OCI-LY7 (cell line): Measurements from ENCODE around the gene TFPT. TPM values are rescaled to one million over a fixed set of nuclear protein-coding genes. Genes with fewer than 3 reads are reported as not detected.

Experiments
- BruUV-seq: library from RNA; stranded (reverse); fragments of 400-500 nt; replicated peaks from 2 replicates; lab custom pipeline; 2021; lab: Mats Ljungman, UMichigan
- CTCF ChIA-PET: fragments of 300-600 bp; sonication (Branson Sonifier 250); formaldehyde crosslinking; loops from one replicate; lab custom pipeline; 2022; ENCODE audit warnings: antibody characterized with exemption; ENCODE audit not compliant: unreplicated experiment; lab: Charles Lee
- POLR2A ChIA-PET: fragments of 300-600 bp; sonication (Branson Sonifier 250); formaldehyde crosslinking; loops from one replicate; lab custom pipeline; 2022; ENCODE audit warnings: antibody characterized with exemption; lab: Charles Lee
- DNase-seq: peaks from one replicate; pipeline ENCODE4 v3.0.0-alpha.2; 2015; ENCODE audit warnings: low spot score
- H2AFZ ChIP-seq: fragments of 200-600 bp; sonication (generic), shearing (Covaris generic); 2 replicates; pipeline ENCODE4 v1.6.1; 2014; ENCODE audit warnings: mild to moderate bottlenecking, antibody characterized with exemption, low read length, moderate library complexity
- H3K27ac ChIP-seq: fragments of 200-600 bp; sonication (generic); 2 replicates; pipeline ENCODE4 v1.5.1; 2014; ENCODE audit warnings: mixed run types, low read depth, mild to moderate bottlenecking, moderate library complexity, low read length, inconsistent platforms; ENCODE audit not compliant: poor library complexity, severe bottlenecking
- H3K36me3 ChIP-seq: fragments of 200-600 bp; sonication (generic); 2 replicates; pipeline ENCODE4 v1.6.1; 2014; ENCODE audit warnings: mild to moderate bottlenecking, antibody characterized with exemption, low read length, moderate library complexity, mixed read lengths; ENCODE audit not compliant: insufficient read depth
- H3K4me1 ChIP-seq: fragments of 200-600 bp; sonication (generic); 2 replicates; pipeline ENCODE4 v1.5.1; 2014; ENCODE audit warnings: mild to moderate bottlenecking, low read length; ENCODE audit not compliant: insufficient read depth, poor library complexity, severe bottlenecking
- H3K4me2 ChIP-seq: fragments of 200-600 bp; sonication (generic); 2 replicates; pipeline ENCODE4 v1.6.1; 2014; ENCODE audit warnings: mild to moderate bottlenecking, low read length
- H3K4me3 ChIP-seq: fragments of 200-600 bp; sonication (generic); 2 replicates; pipeline ENCODE4 v1.5.1; 2014; ENCODE audit warnings: mild to moderate bottlenecking, low read depth, low read length; ENCODE audit not compliant: poor library complexity, severe bottlenecking
- H3K79me2 ChIP-seq: fragments of 200-600 bp; sonication (generic); 2 replicates; pipeline ENCODE4 v1.6.1; 2016; ENCODE audit warnings: low read depth, mild to moderate bottlenecking, low read length, moderate library complexity, mixed read lengths; ENCODE audit not compliant: insufficient read depth
- H3K9me2 ChIP-seq: fragments of 200-600 bp; sonication (generic); 2 replicates; pipeline ENCODE4 v1.6.1; 2016; ENCODE audit warnings: mild to moderate bottlenecking, low read length, mixed read lengths; ENCODE audit not compliant: insufficient read depth
- H3K9me3 ChIP-seq: fragments of 200-600 bp; sonication (generic); 2 replicates; pipeline ENCODE4 v1.6.1; 2014; ENCODE audit warnings: mild to moderate bottlenecking, mixed run types, low read length, mixed read lengths
- H4K20me1 ChIP-seq: fragments of 200-600 bp; sonication (generic); 2 replicates; pipeline ENCODE4 v1.6.1; 2014; ENCODE audit warnings: mild to moderate bottlenecking, antibody characterized with exemption, low read length, moderate library complexity, mixed read lengths; ENCODE audit not compliant: insufficient read depth
- EZH2phosphoT487 ChIP-seq: fragments of 200-600 bp; sonication (generic); IDR thresholded peaks from 2 replicates; pipeline ENCODE4 v1.6.1; 2018; ENCODE audit warnings: low read depth, borderline replicate concordance, mild to moderate bottlenecking, mixed run types, antibody characterized with exemption, low read length, moderate library complexity, mixed read lengths
- intact Hi-C: fragments of 100-400 bp; cut with micrococcal nuclease; formaldehyde crosslinking; loops from one replicate; pipeline ENCODE4 v1.10.0; 2022; ENCODE audit not compliant: unreplicated experiment
- total RNA-seq, 2 experiments: library from RNA; depleted of rRNA in 1 of 2; stranded (reverse); fragments of >200 nt in 1 of 2; shearing (Covaris generic) in 1 of 2; gene quantifications; 2 replicates each; pipeline ENCODE4 v1.2.3, GENCODE V29; 2014 to 2022
- TF ChIP-seq, protein P1 (sequence below): fragments of 200-600 bp; sonication (generic); conservative IDR thresholded peaks from 2 replicates; pipeline ENCODE4 v1.5.1; 2014; ENCODE audit warnings: mild to moderate bottlenecking, antibody characterized with exemption, low read length, moderate library complexity, mixed read lengths

TFPT gene
- total RNA-seq, 2 experiments from 2014 or later, result 17.2 to 20.2 TPM

DNA sequence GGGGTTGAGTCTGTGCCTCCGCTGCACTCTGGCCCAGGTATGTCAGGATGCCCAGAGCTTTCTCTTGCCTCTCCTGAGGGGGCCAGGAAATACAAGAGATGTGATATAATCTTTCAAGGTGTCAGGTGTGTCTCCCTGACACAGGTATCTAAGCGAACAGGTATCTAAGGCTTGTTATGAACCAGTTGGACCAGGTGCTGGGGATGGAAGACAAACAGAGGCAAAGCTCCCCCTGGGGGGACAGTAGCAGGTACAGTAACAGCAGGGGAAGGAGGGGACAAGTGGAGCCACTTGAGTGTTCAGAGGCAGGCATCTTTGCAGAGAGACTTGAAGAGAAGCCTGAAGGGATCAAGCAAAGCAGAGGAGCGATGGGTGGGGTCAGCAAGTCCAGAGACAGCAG, 41.5 kb upstream of the TFPT start:
- TF ChIP-seq EZH2phosphoT487, result no peak
- TF ChIP-seq, protein P1, sequence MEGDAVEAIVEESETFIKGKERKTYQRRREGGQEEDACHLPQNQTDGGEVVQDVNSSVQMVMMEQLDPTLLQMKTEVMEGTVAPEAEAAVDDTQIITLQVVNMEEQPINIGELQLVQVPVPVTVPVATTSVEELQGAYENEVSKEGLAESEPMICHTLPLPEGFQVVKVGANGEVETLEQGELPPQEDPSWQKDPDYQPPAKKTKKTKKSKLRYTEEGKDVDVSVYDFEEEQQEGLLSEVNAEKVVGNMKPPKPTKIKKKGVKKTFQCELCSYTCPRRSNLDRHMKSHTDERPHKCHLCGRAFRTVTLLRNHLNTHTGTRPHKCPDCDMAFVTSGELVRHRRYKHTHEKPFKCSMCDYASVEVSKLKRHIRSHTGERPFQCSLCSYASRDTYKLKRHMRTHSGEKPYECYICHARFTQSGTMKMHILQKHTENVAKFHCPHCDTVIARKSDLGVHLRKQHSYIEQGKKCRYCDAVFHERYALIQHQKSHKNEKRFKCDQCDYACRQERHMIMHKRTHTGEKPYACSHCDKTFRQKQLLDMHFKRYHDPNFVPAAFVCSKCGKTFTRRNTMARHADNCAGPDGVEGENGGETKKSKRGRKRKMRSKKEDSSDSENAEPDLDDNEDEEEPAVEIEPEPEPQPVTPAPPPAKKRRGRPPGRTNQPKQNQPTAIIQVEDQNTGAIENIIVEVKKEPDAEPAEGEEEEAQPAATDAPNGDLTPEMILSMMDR, result no peak
- Histone ChIP-seq H3K4me2 (no peak overlapping the region), H3K79me2 (peaks cover 6% of the 10 kb centered on the region; the same call in 1 of the 2 replicates), H4K20me1 (no peaks in the 10 kb centered on the region), H3K4me1 (peaks cover 28% of the 10 kb centered on the region), H3K36me3 (peaks cover 61% of the 10 kb centered on the region), H3K27ac (no peak overlapping the region), H2AFZ (no peak overlapping the region), H3K9me2 (no peaks in the 10 kb centered on the region), H3K4me3 (no peak overlapping the region), H3K9me3 (no peaks in the 10 kb centered on the region)
- intact Hi-C loops, result no loop called here
- ChIA-PET POLR2A (interaction anchor here (1.2 kb wide), 1 partner anchor 20 kb away, joined by 5 read pairs; the partner anchor contains the start of gene CNOT3), CTCF (no interaction called here)
- no peak for DNase-seq
- BruUV-seq, result no TSS peak

DNA sequence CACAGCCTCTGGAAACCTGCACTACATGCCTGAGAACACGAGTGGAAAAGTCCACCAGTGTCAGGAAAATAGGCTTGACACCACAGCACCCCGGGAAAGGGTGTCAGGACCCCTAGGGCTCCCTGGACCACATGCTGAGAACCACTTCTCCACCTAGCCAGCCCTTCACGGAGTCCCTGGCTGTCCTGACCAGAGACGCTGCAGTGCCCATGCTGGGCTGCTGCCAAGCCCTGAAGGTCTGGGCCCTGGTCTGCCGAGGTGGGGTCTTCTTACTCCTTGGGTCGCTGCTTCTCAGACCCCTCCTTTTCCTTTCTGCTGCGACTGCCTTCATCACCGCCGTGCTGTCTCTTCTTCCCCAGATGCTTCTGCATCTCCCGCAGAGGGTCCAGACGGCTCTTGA, 41.0 kb upstream of the TFPT start:
- BruUV-seq, result no TSS peak
- Histone ChIP-seq H3K9me3 (no peaks in the 10 kb centered on the region), H3K4me3 (no peak overlapping the region), H3K27ac (no peak overlapping the region), H3K4me2 (no peak overlapping the region), H4K20me1 (no peaks in the 10 kb centered on the region), H3K79me2 (peaks cover 6% of the 10 kb centered on the region; the same call in 1 of the 2 replicates), H2AFZ (no peak overlapping the region), H3K4me1 (peaks cover 25% of the 10 kb centered on the region), H3K9me2 (no peaks in the 10 kb centered on the region), H3K36me3 (peaks cover 65% of the 10 kb centered on the region)
- DNase-seq, result no peak
- TF ChIP-seq EZH2phosphoT487, result no peak
- TF ChIP-seq, protein P1, result no peak
- intact Hi-C loops, result no loop called here
- ChIA-PET POLR2A (interaction anchor here (1.2 kb wide), 1 partner anchor 19 kb away, joined by 5 read pairs; the partner anchor contains the start of gene CNOT3), CTCF (no interaction called here)

DNA sequence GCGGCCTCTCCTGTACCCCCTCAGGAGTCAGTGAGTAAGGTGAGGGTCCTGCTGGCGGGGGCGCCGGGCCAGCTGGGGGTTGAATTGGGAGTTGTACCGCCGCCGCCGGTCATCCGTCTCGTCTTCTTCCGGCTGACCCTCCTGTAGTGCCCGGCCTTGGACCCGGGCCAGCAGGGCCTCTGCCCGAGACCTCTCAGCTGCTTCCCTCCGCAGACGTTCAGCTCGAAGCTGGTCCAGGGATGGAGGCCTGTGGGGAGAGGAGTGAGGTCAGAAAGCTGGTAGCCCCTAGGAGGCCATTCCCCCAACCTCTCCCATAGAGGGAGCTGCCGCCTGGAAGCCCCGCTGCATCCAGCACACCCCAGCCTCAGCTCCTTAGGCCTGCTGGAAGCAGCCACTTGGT, 40.2 kb upstream of the TFPT start:
- CTCF ChIA-PET, result no interaction called here
- Histone ChIP-seq H3K27ac (no peak overlapping the region), H3K36me3 (peaks cover 72% of the 10 kb centered on the region), H3K9me3 (no peaks in the 10 kb centered on the region), H4K20me1 (no peaks in the 10 kb centered on the region), H3K4me1 (peaks cover 19% of the 10 kb centered on the region), H2AFZ (no peak overlapping the region), H3K79me2 (peaks cover 6% of the 10 kb centered on the region; the same call in 1 of the 2 replicates), H3K9me2 (no peaks in the 10 kb centered on the region), H3K4me2 (no peak overlapping the region), H3K4me3 (no peak overlapping the region)
- intact Hi-C loops, result no loop called here
- POLR2A ChIA-PET, result interaction anchor here (1.2 kb wide), 1 partner anchor 19 kb away, joined by 5 read pairs; the partner anchor contains the start of gene CNOT3
- DNase-seq, result no peak
- BruUV-seq, result no TSS peak
- TF ChIP-seq, protein P1, result no peak
- no peak for TF ChIP-seq EZH2phosphoT487
